OCI-LY7 (cell line): Measurements from ENCODE around the gene AUTS2.

Source experiments
- EZH2phosphoT487 ChIP-seq: fragments of 200-600 bp; sonication (generic); IDR thresholded peaks from 2 replicates; pipeline ENCODE4 v1.6.1; 2018; ENCODE audit warnings: low read depth, borderline replicate concordance, mild to moderate bottlenecking, mixed run types, antibody characterized with exemption, low read length, moderate library complexity, mixed read lengths
- TF ChIP-seq, protein P1 (sequence below): fragments of 200-600 bp; sonication (generic); conservative IDR thresholded peaks from 2 replicates; pipeline ENCODE4 v1.5.1; 2014; ENCODE audit warnings: mild to moderate bottlenecking, antibody characterized with exemption, low read length, moderate library complexity, mixed read lengths

GRCh38 chr7:69968969-69969556 lies 370.8 kb downstream of the AUTS2 start:
- TF ChIP-seq, protein P1, sequence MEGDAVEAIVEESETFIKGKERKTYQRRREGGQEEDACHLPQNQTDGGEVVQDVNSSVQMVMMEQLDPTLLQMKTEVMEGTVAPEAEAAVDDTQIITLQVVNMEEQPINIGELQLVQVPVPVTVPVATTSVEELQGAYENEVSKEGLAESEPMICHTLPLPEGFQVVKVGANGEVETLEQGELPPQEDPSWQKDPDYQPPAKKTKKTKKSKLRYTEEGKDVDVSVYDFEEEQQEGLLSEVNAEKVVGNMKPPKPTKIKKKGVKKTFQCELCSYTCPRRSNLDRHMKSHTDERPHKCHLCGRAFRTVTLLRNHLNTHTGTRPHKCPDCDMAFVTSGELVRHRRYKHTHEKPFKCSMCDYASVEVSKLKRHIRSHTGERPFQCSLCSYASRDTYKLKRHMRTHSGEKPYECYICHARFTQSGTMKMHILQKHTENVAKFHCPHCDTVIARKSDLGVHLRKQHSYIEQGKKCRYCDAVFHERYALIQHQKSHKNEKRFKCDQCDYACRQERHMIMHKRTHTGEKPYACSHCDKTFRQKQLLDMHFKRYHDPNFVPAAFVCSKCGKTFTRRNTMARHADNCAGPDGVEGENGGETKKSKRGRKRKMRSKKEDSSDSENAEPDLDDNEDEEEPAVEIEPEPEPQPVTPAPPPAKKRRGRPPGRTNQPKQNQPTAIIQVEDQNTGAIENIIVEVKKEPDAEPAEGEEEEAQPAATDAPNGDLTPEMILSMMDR, result no peak
- TF ChIP-seq EZH2phosphoT487, result no peak
